Activated CD4-positive, alpha-beta T cell treated with anti-CD3 and anti-CD28 coated beads, Interleukin-2, amount 50 U/mL, for 4 hours (primary cell): ENCODE data around the gene YPEL1.
"Not testable (repeated sequence)": the region's sequence is repeated elsewhere in the genome, so short reads cannot be mapped to it uniquely, and the experiment has no call there.

Source experiments
- DNase-seq, 2 experiments: peaks; one replicate each; pipeline ENCODE4 v3.0.0-alpha.2; 2020

Gene YPEL1

GRCh38 chr22:21697880-21698279 is 37.7 kb downstream of the YPEL1 start:
- DNase-seq, result no peak

DNA sequence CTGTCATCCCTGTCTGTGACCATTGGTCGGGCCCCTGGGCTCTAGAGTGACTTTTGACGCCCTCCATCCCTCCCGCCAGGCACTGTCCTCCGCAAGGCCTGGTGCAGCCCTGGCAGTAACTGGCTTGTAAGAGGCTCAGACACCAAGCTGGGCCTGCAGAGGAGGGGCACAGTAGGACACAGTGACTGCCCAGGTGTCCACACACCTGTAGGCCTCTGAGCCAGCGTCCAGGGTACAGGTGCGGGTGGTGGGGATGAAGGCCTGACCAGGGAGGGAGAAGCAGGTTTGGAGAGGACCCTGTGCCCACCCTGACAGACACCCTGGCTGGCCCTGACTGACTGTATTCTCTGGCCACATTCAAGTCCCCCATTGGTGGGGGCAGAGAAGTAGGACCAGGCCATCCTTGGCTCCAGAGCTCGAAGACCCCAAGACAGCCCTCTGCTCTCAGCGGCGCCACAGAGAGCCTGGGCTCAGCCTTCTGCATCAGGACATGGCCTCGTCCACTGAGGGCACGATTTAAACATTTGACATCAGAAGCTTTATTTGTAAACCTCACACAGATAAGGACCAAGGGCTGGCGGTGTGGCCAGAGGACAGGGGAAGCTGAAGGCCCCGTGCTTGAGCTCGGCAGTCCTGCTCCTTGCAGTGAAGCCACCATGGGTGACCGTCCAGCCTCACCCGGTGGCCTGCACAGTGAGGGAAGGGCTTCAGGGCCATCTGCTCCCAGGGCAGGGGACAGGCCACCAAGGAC is 38.4 kb downstream of the YPEL1 start:
- no peak for DNase-seq

DNA sequence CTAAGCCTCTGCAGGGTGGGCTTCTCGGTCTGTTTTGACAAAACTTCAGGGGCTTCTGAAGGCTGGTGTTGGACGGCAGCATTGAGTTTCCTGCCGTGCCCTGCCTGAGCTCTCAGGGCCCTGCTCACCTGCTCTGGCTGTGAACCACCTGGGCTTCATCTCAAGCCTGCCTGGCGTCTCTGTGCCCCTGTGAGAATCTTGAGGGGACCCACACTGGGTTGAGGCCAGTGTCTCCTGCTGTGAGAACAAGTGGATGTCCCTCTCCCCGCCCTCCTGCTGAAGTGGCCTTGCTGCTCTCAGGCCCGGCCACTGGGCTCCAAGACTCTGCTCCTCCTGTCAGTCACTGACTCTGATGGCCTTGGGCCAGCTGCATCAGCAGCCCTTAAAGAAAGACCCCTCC is 39.5 kb downstream of the YPEL1 start:
- no peak for DNase-seq

GRCh38 chr22:21695430-21696085 is 40.0 kb downstream of the YPEL1 start:
- no peak for DNase-seq

GRCh38 chr22:21694795-21695429 is 40.7 kb downstream of the YPEL1 start:
- DNase-seq, result no peak

GRCh38 chr22:21694394-21694793 is 41.2 kb downstream of the YPEL1 start:
- no peak for DNase-seq

DNA sequence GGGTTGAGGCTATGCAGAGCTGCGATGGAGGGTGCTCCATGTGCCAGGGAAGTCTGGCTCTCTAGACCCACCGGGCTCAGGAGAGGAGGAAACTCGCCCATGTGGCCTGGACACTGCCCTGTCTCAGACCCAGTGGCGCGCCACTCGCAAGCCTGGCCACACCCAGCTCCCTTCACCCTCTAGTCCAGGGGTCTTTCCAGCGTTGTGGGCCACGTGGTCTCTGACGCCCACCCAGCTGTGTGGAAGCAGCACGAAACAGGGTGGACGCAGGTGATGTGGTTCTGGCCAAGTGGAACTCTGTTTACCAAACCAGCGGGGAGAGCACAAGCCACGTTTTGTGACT is 41.6 kb downstream of the YPEL1 start:
- no peak for DNase-seq

DNA sequence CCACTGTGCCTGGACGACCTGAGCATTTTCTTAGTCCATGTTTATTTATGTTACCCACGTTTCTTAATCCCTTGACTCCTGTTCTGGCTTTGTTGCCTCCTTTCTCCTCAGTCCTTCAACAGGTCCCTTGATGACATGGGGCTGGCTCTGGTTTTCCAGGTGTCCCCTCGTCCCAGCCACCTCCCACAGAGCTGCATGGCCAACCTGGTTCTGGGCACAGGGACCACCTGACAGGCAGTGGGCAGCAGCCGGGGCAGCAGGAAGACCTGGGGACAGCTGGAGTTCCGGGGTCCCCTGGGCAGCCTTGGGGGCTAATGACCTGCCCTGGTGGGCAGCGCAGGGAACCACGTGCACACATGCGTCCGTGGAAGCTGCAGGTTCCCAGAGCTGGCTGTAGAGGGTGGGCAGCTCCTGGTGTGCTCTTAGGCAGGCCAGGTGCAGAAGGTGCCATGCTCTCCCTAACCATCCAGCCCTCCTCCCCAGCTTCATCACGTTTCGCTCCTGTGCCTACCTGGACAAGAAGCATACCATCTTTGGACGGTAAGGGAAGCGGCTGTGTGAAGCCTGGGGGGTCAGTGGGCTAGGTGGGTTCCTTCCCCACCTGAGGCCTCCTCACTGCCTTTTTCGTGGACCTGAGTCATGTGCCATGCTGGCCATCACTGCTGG is 42.1 kb downstream of the YPEL1 start:
- no peak for DNase-seq

DNA sequence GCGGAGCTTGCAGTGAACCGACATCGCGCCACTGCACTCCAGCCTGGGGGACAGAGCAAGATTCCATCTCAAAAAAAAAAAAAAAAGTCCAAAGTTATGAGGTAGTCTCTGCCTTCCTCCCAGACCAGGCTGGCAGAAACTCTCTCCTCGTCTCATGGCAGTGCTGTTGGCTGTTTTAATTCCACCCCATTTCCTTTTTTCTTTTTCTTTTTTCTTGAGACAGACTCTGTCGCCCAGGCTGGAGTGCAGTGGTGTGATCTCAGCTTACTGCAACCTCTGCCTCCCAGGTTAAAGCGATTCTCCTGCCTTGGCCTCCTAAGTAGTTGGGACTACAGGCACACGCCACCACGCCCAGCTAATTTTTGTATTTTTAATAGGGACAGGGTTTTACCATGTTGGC is 42.7 kb downstream of the YPEL1 start:
- DNase-seq, result not testable (repeated sequence)

DNA sequence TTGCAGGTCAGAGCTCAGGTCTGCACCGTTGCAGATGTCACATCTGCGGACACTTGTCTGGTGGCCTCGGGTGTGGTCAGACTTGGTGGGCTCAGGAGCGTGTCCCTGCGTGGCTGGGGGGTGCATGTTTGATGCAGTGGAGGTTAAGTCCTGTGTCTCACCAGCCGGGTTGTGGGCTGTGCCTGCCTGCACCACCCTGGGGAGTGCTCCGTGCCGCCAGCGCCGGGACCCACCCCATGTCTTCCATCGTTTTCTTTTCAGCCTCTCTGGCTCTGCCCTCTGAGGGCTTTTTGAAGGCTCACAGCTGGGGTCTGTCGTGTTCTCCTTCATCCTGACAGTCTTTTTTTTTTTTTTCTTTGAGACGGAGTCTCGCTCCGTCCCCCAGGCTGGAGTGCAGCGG is 43.8 kb downstream of the YPEL1 start:
- no peak for DNase-seq

DNA sequence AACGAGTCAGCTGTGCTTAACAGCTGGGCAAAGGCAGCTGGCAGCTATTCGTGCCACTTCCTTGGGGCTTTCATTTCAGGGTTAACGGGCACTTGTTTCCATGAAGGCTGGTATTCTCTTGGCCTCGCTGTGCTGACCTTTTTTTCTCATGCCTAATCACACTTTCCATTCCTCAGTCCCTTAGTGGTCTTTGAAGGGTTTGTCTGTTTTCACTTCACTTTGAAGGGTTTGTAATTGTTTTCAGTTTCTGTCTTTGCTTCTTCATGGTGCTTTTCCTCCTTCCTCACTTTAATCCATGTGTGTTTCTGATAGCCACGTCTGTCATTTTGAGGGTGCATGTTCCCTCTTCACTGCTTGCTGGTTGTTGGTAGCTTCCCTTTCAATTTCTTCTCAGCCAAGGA is 45.2 kb downstream of the YPEL1 start:
- no peak for DNase-seq

DNA sequence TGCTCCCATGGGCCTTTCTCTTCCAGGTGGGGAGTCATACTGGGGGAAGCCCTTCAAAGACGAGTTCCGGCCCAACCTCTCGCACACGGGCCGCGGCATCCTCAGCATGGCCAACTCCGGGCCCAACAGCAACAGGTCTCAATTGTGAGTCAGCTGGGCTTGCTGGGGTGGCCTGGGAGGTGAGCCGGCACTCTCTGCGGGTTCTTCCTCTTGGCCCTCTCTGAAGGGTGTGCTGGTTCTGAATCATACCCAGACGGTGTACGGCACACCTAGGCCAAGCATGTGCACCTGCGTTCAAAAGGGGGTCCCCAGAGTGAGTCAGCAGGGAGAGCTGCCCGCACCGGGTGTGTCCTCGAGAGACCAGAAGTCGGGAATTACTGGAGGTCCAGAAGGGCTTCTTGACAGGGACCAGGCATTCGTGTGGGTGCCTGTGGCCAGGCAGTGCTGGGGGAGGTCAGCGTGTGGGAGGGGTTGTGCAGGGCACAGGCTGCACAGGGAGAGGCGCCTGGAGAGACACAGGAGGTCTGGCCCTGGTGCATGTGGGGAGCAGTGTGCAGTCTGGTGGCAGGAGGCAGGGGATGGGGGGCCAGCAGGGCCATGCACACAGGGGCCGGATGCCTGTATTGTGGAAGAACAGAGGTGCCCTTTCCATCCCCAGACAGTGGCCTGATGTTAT is 46.8 kb downstream of the YPEL1 start:
- DNase-seq, result no peak

- DNase-seq, result no peak
Measured at GRCh38 chr22:21688341-21688705, 47.3 kb downstream of the YPEL1 start.

- DNase-seq, result no peak
Measured at GRCh38 chr22:21687685-21688259, 47.8 kb downstream of the YPEL1 start.

DNA sequence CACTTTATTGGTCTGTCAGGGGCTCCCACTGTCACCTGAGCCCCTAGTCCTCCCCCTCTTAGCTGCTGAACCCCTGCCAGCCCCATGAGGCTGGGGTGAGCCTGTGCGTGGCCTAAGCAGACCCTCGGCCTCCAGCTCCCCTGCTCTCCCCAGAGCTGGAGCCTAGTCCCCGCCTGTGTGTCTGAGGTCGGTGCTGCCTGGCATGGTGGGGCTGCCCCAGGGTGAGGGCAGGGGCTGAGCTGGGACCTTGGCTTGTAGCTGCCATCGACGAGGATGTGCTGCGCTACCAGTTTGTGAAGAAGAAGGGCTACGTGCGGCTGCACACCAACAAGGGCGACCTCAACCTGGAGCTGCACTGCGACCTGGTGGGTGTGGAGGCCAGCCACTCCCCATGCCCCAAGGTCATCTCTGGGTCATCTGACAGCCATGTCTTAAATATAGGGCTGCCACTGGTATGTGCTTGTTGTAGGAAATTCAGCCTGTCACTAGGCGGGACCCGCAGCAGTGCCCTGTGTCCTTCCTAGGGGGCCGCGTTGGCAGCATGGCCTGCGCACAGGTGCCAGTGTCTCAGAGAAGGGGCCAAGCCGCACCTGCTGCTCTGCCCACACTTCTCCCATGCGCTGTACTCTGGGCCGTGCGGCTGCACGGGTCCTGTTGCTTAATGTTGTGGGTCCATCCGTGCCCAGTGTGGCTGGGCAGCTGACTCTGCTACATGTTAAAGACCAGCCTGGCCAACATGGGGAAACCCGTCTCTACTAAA is 48.8 kb downstream of the YPEL1 start:
- DNase-seq, result no peak

DNA sequence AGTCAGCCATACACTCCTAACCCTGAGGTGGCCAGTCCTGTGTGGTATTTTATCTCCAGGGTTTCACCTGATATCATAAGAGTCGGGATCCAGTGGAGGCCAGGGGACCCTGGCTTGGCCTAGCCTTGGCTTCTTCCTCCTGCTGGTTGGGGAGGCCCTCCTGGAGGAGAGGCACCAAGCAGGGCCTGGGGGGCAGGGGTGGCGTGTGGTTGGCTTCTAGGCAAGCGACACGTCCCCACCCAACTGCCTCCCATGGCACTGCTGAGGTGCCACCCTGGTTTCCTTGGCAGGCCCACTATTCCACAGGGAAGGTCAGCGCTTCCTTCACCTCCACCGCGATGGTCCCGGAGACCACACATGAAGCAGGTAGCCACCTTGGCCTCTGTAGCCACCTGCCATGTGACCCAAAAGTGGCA is 49.4 kb downstream of the YPEL1 start:
- no peak for DNase-seq

GRCh38 chr22:21685164-21685513 is 50.5 kb downstream of the YPEL1 start:
- no peak for DNase-seq

- DNase-seq, result no peak
Measured at GRCh38 chr22:21684492-21685163, 51.0 kb downstream of the YPEL1 start.

DNA sequence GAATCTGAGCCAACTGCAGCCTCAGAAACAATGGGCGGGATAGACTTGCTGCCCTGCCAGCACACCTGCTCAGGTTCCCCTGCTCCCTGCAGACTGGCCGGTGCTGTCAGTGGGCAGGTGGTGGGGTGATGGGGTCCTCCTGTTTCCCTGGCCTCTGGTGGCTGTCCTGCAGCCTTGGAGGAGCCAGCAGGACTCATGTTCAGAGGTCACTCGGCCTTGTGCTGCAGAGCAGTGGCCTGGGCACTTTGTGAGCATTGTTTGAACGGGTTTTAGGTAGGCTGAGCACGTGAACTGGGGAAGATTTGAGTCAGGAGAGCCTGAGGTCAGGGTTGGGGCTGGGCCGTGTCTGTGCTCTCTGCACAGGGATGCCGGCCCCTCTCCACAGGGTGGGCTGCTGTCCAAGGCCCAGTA is 52.2 kb downstream of the YPEL1 start:
- DNase-seq, result no peak

DNA sequence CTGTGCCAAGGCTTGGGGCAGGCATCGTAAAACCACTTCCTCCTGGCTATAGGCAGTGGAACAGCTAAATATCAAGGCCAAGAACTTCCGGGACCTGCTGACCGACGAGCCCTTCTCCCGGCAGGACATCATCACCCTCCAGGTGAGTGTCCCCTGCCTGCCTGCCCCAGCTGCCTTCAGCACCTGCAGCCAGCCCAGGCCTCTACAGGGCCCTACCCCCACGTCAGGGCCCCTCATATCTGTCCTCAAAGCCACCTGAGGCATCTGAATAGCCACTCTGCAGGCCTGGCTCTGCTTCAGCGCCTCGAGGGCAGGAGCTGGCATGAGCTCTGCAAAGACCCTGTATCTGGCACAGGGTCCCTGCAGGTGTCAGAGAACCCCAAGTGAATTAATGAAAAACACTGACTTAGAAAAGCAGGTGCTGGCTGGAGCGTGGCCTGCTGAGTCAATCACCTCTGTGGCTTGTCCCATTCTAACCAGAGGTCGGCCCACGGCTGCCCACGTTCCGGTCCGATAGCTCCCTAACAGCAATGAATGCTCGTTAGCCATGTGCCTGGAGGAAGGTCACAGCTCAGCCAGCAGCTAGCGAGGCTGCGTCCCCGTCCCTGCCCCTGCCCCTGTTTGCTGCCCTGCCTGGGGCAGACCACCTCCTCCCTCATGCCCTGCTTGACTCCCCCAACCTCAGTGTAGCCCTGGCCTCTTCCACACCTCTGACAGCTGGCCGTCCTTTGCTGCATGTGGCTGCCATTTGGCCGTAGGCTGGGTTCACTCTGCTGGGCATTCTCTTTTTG is 53.0 kb downstream of the YPEL1 start:
- DNase-seq, result no peak
